Right kidney (tissue), 9 donors: ENCODE measurements around the gene RNF144A.
"Not testable (repeated sequence)": the region's sequence is repeated elsewhere in the genome, so short reads cannot be mapped to it uniquely, and the experiment has no call there.

ENCODE experiments used
- DNase-seq: peaks from one replicate; pipeline ENCODE4 v3.0.0-alpha.2; 2016
- long read RNA-seq, 8 donors: transcript quantifications; one replicate each; lab custom pipeline, GENCODE V29; 2026

RNF144A gene
- long read RNA-seq, donor 1, full-length matches to known transcripts = 7 of 7 reads
- long read RNA-seq, donor 1, partial matches to known transcripts = 0 of 7 reads
- long read RNA-seq, donor 1, other reads (novel, unspliced or antisense) = 0 of 7 reads
- long read RNA-seq, donor 2, full-length matches to known transcripts = 5 of 5 reads
- long read RNA-seq, donor 2, partial matches to known transcripts = 0 of 5 reads
- long read RNA-seq, donor 2, other reads (novel, unspliced or antisense) = 0 of 5 reads
- long read RNA-seq, donor 3, full-length matches to known transcripts = 6 of 6 reads
- long read RNA-seq, donor 3, partial matches to known transcripts = 0 of 6 reads
- long read RNA-seq, donor 3, other reads (novel, unspliced or antisense) = 0 of 6 reads
- long read RNA-seq, donor 4, full-length matches to known transcripts = 5 of 10 reads
- long read RNA-seq, donor 4, partial matches to known transcripts = 5 of 10 reads
- long read RNA-seq, donor 4, other reads (novel, unspliced or antisense) = 0 of 10 reads
- long read RNA-seq, donor 5, full-length matches to known transcripts = 5 of 5 reads
- long read RNA-seq, donor 5, partial matches to known transcripts = 0 of 5 reads
- long read RNA-seq, donor 5, other reads (novel, unspliced or antisense) = 0 of 5 reads
- long read RNA-seq, donor 6, full-length matches to known transcripts = 5 of 5 reads
- long read RNA-seq, donor 6, partial matches to known transcripts = 0 of 5 reads
- long read RNA-seq, donor 6, other reads (novel, unspliced or antisense) = 0 of 5 reads
- long read RNA-seq, donor 7, full-length matches to known transcripts = 15 of 21 reads
- long read RNA-seq, donor 7, partial matches to known transcripts = 6 of 21 reads
- long read RNA-seq, donor 7, other reads (novel, unspliced or antisense) = 0 of 21 reads
- long read RNA-seq, donor 8, full-length matches to known transcripts = 14 of 14 reads
- long read RNA-seq, donor 8, partial matches to known transcripts = 0 of 14 reads
- long read RNA-seq, donor 8, other reads (novel, unspliced or antisense) = 0 of 14 reads

- peak; percentile 86 for DNase-seq
Observed at GRCh38 chr2:6917071-6917760, at the start of gene RNF144A. Gene RNF144A, plus strand, starts transcription at chr2:6917412. Its CDS starts 79,515 bp downstream, at chr2:6996927.

GRCh38 chr2:6872394-6872793 lies 44.8 kb upstream of the RNF144A start:
- DNase-seq = no peak

- DNase-seq = no peak
Observed at GRCh38 chr2:6874032-6874431, 43.2 kb upstream of the RNF144A start.

- no peak for DNase-seq
Observed at GRCh38 chr2:6876309-6876708, 40.9 kb upstream of the RNF144A start.

GRCh38 chr2:6877402-6878304 lies 39.6 kb upstream of the RNF144A start, which contains the start of gene RSAD2:
Gene RSAD2, plus strand, starts transcription at chr2:6877777. Its CDS starts 24 bp downstream, at chr2:6877801.
- DNase-seq = no peak

- DNase-seq = no peak
Observed at GRCh38 chr2:6878549-6878948, 38.7 kb upstream of the RNF144A start.

- DNase-seq = no peak
Observed at GRCh38 chr2:6879011-6879410, 38.2 kb upstream of the RNF144A start.

GRCh38 chr2:6880200-6880733 lies 36.9 kb upstream of the RNF144A start:
- no peak for DNase-seq

GRCh38 chr2:6881046-6881445 lies 36.2 kb upstream of the RNF144A start:
- no peak for DNase-seq

- no peak for DNase-seq
Observed at GRCh38 chr2:6881516-6881915, 35.7 kb upstream of the RNF144A start.

- no peak for DNase-seq
Observed at GRCh38 chr2:6883448-6884122, 33.6 kb upstream of the RNF144A start.

GRCh38 chr2:6885551-6885950 lies 31.7 kb upstream of the RNF144A start:
- no peak for DNase-seq

GRCh38 chr2:6885968-6886367 lies 31.2 kb upstream of the RNF144A start:
- no peak for DNase-seq

- no peak for DNase-seq
Observed at GRCh38 chr2:6887751-6888192, 29.4 kb upstream of the RNF144A start.

GRCh38 chr2:6888724-6889123 lies 28.5 kb upstream of the RNF144A start:
- no peak for DNase-seq

- no peak for DNase-seq
Observed at GRCh38 chr2:6893876-6894482, 23.2 kb upstream of the RNF144A start.

- DNase-seq = peak; percentile 32
Observed at GRCh38 chr2:6896930-6897759, 20.1 kb upstream of the RNF144A start.

GRCh38 chr2:6902581-6902980 lies 14.6 kb upstream of the RNF144A start:
- DNase-seq = not testable (repeated sequence)

- no peak for DNase-seq
Observed at GRCh38 chr2:6905668-6906067, 11.5 kb upstream of the RNF144A start.
